Activated T-helper 9 cell treated with anti-CD3 and anti-CD28 coated beads, Interleukin-2, amount 50 U/mL, for 16 hours (primary cell): ENCODE measurements around the gene SNX33.
"Not testable (repeated sequence)": the region's sequence is repeated elsewhere in the genome, so short reads cannot be mapped to it uniquely, and the experiment has no call there.

Source experiments
- DNase-seq: peaks from one replicate; pipeline ENCODE4 v3.0.0-alpha.2; 2020; ENCODE audit warnings: low read depth

The SNX33 gene

DNA sequence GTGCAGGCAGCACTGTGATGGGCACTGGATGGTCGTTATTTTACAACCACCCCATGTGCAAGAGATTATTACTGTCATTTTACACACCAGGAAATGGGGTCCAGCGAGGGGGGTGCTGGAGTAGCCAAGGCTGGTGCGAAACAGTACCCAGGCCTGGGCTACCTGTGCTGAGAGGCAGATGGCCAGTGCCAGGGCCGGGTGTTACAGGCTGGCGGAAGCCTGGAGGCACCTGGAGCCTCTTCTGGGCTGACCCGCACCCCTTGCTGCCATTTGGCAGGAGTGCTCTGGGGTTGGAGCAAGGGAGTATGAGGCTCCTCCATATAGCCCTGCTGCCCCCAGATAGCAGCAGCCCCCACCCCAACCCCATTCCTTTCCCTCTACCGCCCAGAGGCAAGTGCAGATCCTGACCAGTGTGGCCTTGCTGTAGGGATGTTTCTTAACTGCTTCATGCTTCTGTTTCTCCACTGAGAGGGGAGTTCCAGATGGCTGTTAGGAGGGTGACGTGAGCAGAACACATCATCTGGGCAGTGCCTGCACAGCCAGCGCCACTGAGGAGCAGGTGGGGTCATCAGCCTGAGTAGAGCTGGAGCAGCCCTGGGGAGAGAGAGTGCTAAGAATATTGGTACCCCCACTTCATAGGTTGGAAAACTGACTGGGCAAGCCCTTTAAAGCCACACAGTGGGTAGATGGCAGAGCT lies 15.3 kb downstream of the SNX33 start:
- DNase-seq: no peak

DNA sequence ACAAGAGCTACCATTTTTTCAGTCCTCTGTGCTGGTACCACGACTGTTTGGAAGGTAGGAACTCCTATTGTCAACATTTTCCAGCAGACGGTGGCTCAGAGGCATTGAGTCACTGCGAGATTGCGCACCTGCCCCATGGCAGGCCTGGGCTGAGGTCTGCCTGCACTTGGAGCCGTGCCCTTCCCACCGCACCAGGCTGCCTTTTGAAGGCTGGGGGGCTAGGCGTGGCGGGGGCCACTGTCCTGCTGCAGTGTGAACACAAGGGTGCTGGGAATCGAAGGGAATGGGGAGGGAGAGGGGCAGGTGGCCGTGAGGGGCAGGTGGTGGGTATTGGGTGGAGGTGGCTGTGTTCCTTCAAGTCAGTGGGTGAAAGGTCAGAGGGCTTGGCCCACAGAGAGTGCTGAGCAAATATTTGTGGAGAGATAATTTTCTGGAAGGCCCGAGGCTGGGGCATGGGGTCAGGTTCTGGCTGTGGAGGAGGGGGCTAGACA lies 16.3 kb downstream of the SNX33 start:
- no peak for DNase-seq

GRCh38 chr15:75666823-75667501 lies 19.2 kb downstream of the SNX33 start:
- DNase-seq: no peak

DNA sequence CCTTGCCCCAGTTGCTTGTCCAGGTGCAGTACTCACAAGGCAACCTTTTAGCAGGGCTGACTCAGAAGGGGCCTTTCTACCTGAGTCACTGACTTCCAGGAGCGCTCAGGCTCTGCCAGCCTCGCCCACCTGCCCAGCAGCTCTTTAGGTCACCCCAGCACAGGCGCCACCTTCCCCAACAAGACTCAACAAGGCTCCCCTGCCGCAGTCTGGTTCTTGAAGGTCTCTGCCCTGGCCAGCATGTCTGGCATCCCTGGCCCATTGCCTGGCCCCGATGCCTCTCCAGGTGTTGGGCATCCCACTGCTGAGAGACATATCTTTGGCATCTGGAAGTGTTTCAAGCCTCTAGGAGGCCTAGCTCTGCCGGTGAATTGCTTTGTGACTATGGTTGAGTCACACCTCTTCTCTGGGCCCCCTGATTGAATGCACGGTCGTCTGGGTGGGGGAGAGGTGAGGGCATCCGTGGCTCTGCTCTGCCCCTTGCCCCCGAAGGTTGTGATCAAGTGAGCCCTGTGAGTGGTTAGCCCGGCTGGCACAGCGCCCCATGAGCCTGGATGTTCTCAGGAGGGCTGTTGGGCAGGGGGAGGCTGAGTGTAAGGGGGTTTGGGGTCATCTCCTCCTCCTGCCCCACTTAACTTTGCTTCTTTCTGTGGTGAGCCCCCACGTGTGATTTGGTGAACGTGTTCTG lies 21.6 kb downstream of the SNX33 start:
- no peak for DNase-seq

- DNase-seq: no peak
Measured at GRCh38 chr15:75669879-75670212, 22.1 kb downstream of the SNX33 start.

GRCh38 chr15:75671730-75672602 lies 24.3 kb downstream of the SNX33 start:
- no peak for DNase-seq

GRCh38 chr15:75672646-75673425 lies 25.1 kb downstream of the SNX33 start:
- DNase-seq: no peak

DNA sequence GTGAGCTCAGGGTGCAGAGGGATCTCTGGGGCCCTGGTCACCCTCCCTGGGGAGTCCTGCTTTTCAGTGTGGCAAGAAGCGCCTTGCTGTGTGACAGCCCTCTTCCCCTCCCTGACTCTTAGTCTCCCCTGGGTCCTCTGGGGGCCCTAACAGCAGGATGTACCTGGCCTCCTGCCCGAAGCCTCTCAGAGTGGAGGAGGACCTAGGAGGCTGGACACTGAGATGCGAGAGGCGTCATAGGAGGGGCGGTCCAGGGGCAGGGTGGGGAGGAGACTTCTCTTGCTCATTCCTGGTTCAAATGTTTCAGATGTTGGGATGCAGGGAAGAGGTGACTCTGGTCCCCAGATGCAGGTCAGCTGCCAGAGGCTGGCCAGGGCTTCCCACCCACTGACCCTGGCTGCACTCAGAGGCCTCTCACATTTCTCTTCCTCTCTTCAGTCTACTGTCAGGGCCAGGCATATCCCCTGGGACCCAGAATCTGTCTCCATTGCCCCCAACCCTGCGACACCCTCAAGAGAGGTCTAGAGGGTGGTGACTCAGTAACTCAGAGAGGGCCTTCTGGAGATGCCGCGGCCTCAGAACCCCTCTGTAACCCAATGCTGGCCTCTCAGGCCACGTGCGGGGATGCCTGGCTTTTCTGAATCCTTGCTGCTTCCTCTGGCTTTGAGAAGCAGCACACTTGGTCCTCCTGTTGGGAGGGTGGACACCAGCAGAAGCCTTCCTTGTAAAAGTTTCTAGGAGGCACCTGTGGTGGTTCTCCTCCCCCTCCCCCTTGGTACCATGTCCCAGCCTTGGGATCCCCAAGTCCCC lies 25.9 kb downstream of the SNX33 start:
- DNase-seq: no peak

- DNase-seq: no peak
Measured at GRCh38 chr15:75674366-75674765, 26.7 kb downstream of the SNX33 start.

GRCh38 chr15:75675579-75676404 lies 28.1 kb downstream of the SNX33 start:
- no peak for DNase-seq

DNA sequence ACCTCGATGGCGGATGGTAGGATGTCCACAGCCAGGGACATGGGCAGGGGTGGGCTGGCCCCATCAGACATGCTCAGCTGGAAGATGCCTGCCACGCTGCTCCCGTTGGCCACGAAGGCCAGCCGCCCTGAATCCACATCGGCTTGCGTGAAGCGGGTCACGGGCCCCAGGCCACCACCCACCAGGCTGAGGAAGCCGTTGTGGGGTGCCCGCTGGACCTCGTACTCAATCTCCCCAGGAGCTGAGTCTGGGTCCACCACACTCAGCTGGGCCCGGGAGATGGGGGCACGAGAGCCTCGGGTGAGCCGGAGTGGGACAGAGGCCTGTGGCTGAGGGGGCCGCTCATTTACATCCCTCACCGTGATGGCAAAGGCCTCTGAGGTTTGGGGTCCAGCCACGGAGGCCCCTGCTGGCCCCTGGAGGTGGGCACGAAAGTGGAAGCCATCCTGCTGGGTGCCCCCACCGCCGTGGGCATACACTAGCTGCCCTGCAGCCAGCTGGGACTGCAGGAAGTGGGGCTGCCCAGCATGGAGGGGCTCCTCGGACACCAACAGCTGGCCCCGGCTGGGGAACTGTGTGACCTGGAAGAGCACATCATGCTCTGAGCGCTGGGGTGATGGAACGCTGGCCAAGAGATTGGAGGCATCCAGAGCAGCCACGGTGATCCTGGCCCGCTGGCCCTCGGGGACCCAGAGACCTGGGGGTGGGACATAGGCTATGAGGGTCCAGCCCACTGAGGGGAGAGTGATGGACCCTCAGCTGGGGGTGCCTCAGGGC lies 29.2 kb downstream of the SNX33 start:
- DNase-seq: no peak

GRCh38 chr15:75677465-75678323 lies 30.0 kb downstream of the SNX33 start:
- no peak for DNase-seq

- DNase-seq: not testable (repeated sequence)
Measured at GRCh38 chr15:75678324-75678690, 30.6 kb downstream of the SNX33 start.

DNA sequence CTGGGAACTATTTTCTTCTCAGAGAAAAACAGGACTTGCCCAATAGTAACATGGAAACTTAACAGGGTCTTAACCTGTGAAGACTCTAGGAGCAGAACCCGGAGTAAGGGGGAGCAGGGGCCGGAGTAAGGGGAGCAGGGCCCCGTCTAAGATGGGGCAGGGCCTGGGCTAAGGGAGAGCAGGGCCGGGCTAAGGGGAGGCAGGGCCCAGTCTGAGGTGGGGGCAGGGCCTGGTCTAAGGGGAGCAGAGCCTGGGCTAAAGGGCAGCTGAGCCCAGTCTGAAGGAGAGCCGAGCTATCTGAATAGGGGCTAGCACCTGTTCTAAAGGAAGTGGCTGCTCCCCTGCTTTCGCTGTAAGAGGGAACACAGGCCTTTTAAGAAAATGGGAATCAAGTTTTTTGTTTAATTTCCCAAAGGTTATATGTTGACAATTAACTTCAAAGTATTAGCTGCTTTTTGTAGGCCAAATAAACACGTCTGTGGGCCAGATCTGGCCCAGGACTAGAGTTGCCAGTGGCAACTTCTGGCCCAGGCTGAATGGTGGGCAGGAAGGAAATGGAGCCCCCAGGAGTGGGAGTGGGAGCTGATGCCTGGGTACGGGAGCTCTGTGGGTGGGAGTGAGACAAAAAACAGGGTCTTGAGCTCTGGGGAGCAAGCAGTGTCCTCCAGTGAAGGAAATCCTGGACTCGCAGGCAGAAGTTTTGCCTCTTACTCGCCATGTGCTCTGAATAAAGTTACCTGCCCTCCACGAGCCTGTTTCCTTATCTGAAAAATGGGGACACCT lies 32.5 kb downstream of the SNX33 start:
- no peak for DNase-seq

- no peak for DNase-seq
Measured at GRCh38 chr15:75682181-75683135, 34.7 kb downstream of the SNX33 start.
